Pancreas (tissue), 10 donors: ENCODE results near the gene PALB2. TPM values are rescaled to one million over a fixed set of nuclear protein-coding genes. Genes with fewer than 3 reads are reported as not detected.

Source experiments
- ATAC-seq, 4 donors: fragments of 200-7000 bp; cut with Tn5 transposase; one replicate each; pipeline versions ENCODE4 v1.8.0 to v1.9.1; 2020; ENCODE audit warnings: mild to moderate bottlenecking in 4 of 4, moderate library complexity in 4 of 4
- DNase-seq, 6 donors: peaks; one replicate each; pipeline ENCODE4 v3.0.0-alpha.2; 2020
- FAIRE-seq: peaks from 2 replicates; lab custom pipeline; 2012; peaks lifted over from hg19 to GRCh38; lab: Jason Lieb, UNC
- H3K27ac ChIP-seq, 4 donors: fragments of 200-600 bp; sonication (generic); 1 replicate in 3 of 4; 2 replicates in 1 of 4; pipeline versions ENCODE4 v1.5.0 to v1.8.0; 2020
- H3K27me3 ChIP-seq, 4 donors: fragments of 200-600 bp; one replicate each; pipeline ENCODE4 v1.8.0; 2021
- H3K36me3 ChIP-seq, 3 donors: fragments of 200-600 bp; sonication (generic) in 1 of 3; one replicate each; pipeline versions ENCODE4 v1.5.0 to v1.8.0; 2020 to 2021
- H3K4me1 ChIP-seq, 3 donors: fragments of 200-600 bp; one replicate each; pipeline ENCODE4 v1.8.0; 2021
- H3K4me3 ChIP-seq, 4 donors: fragments of 200-600 bp; sonication (generic) in 2 of 4; one replicate each; pipeline versions ENCODE4 v1.5.0 to v1.8.0; 2020 to 2021
- H3K9me3 ChIP-seq, 4 donors: fragments of 200-600 bp; one replicate each; pipeline ENCODE4 v1.8.0; 2021
- WGBS, 2 donors: extraction: QIAGEN DNeasy Blood & Tissue Kit; methylation state at CpG; one replicate each; pipeline ENCODE4 v1.1.7; 2013; 5-methylcytosine and 5-hydroxymethylcytosine counted together
- intact Hi-C, 3 donors: fragments of 100-400 bp; cut with DNase I; formaldehyde crosslinking; loops; one replicate each; pipeline versions ENCODE4 v1.11.1 to v1.14.2; 2022
- polyA plus RNA-seq, 2 donors: library from polyadenylated mRNA; stranded (reverse); fragments of 200-250 nt; gene quantifications; one replicate each; pipeline ENCODE4 v1.2.3, GENCODE V29; 2013
- total RNA-seq, 6 donors: library from RNA; stranded (reverse); fragmentation: NEBNext Ultra II Directional in 4 of 6; extraction: Animal tissue kit (Norgen Biotek cat#: 25700) in 4 of 6; gene quantifications; one replicate each; pipeline versions ENCODE4 v1.2.1 to v1.2.4, GENCODE V29; 2021 to 2023
- TF ChIP-seq, protein P1 (sequence below), 4 donors: fragments of 200-600 bp; sonication (generic) in 3 of 4; IDR thresholded peaks; one replicate each; pipeline versions ENCODE4 v1.5.0 to v1.8.0; 2021; ENCODE audit warnings: antibody characterized with exemption in 4 of 4
- donor health status: healthy with polysubstance abuse.
- donor health status: DM: no; HTN: no; CAD: no; lungs with moderate emphysema.
- donor health status: DM: no; HTN: no; CAD: no.
- donor health status: control.
- donor health status: control.
- donor health status: Bipolar disorder and iron deficiency.
- donor health status: DM: yes; HTN: yes; CAD: no.
- donor health status: DM: no; HTN: no; CAD: no.
- donor health status: DM: no; HTN: no; CAD: no.
- donor health status: DM: yes; HTN: yes; CAD: no.

PALB2 gene
- total and polyA plus RNA-seq, 8 donors: 2.3 to 6.8 (median 4.3) TPM

DNA sequence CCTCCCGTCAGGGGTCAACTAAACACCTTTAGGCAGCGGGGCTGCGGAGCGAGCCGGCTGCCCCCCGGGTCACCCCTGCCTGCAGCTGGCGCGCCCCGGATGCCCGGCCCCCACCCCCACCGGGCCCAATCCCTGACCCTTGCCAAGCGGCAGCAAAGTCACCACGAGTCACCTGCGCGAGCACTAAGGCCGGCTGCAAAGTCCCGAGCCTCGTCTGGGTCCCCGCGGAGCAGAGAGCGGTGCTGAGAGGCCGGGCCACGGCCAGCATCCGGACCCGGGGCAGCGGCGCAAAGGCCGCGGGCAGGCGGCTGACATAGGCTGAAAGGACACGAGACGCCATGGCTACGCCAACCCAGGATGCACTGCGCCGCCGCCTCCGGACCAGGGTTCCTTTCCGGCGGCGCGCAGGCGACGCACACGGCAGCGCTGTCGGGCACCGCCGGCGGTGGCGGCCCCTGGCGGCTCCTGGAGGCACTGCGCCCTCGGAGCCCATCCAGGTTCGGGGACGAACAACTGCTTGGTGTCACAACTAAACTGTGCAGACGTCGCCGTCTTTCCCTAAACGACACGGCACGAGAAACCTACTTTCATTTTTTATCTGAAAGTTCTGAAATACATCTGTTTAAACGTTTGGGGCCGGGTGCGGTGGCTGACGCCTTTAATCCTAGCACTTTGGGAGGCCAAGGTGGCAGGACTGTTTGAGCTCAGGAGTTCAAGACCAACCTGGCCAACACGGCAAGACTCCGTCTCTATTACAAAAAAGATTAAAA lies 45.0 kb downstream of the PALB2 start, which contains the start of gene NDUFAB1:
Gene NDUFAB1, minus strand, starts transcription at position 366 of the 770 bp plus-strand sequence. Its CDS starts 26 bp downstream, at position 340.
- H3K27me3 ChIP-seq: no peaks in the 10 kb centered on the region
- intact Hi-C loops: no loop called here
- H3K4me3 ChIP-seq: peak within 1 kb of the TSS; percentile 80 to 99 (median 87)
- TF ChIP-seq, protein P1, sequence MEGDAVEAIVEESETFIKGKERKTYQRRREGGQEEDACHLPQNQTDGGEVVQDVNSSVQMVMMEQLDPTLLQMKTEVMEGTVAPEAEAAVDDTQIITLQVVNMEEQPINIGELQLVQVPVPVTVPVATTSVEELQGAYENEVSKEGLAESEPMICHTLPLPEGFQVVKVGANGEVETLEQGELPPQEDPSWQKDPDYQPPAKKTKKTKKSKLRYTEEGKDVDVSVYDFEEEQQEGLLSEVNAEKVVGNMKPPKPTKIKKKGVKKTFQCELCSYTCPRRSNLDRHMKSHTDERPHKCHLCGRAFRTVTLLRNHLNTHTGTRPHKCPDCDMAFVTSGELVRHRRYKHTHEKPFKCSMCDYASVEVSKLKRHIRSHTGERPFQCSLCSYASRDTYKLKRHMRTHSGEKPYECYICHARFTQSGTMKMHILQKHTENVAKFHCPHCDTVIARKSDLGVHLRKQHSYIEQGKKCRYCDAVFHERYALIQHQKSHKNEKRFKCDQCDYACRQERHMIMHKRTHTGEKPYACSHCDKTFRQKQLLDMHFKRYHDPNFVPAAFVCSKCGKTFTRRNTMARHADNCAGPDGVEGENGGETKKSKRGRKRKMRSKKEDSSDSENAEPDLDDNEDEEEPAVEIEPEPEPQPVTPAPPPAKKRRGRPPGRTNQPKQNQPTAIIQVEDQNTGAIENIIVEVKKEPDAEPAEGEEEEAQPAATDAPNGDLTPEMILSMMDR (IDR thresholded peaks at IDR 0.05): peak; percentile 100
- DNase-seq (peak; percentile 87 to 99 (median 92)), ATAC-seq (peak; percentile 99 to 100 (median 100)), FAIRE-seq (no peak)
- no peaks in the 10 kb centered on the region for H3K9me3 ChIP-seq
- H3K36me3 ChIP-seq: peaks cover 0 to 7% (median 0%) of the 10 kb centered on the region in 3 donors
- 1% methylated on average over 59 to 67 of the region's 67 CpGs for WGBS, 2 donors
- peaks cover 7 to 11% (median 7%) of the 10 kb centered on the region in 3 donors for H3K4me1 ChIP-seq
- H3K27ac ChIP-seq: peak within 1 kb of the TSS; percentile 27 to 47 (median 36)

DNA sequence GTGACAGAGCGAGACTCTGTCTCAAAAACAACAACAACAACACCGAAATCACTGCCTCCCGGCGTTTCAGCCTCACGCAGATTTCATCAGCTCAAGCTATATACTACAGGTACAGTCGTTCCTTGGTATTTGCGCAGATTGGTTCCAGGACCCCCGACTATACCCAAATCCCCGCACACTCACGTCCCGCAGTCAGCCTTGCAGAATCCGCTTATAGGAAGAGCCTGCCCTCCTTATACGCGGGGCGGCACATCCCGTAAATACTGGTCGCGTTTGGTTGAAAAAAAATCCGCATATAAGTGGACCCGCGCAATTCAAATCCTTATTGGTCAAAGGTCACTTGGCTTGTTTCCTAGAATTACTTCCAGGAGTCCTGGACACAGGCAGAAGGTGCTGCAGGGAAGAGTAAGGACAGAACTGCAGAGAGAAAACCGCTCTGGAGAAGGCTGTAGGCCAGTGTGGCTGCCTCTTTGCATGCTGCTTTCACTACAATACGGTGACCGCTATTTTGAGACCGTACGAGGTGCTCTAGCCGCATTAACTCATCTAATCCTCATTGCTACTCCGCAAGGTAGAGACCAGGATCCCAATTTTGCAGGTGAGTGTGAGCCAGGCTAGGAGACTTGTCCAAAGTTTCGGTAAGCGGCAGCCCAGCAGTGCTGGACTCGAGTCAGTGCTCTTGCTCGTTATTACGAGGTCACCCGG lies 45.7 kb downstream of the PALB2 start:
- FAIRE-seq (no peak), DNase-seq (no peak), ATAC-seq (peak; percentile 10 to 42 (median 22))
- Histone ChIP-seq H3K4me1 (peaks cover 7 to 11% (median 7%) of the 10 kb centered on the region in 3 donors), H3K4me3 (peak overlapping the region; percentile 80 to 99 (median 87)), H3K27ac (peak overlapping the region; percentile 27 to 47 (median 36)), H3K36me3 (peaks cover 0 to 13% (median 0%) of the 10 kb centered on the region in 3 donors), H3K27me3 (no peaks in the 10 kb centered on the region), H3K9me3 (no peaks in the 10 kb centered on the region)
- intact Hi-C loops: no loop called here
- TF ChIP-seq, protein P1 (IDR thresholded peaks at IDR 0.05): no peak
- WGBS, 2 donors: 13% methylated on average over 34 of the region's 34 CpGs

DNA sequence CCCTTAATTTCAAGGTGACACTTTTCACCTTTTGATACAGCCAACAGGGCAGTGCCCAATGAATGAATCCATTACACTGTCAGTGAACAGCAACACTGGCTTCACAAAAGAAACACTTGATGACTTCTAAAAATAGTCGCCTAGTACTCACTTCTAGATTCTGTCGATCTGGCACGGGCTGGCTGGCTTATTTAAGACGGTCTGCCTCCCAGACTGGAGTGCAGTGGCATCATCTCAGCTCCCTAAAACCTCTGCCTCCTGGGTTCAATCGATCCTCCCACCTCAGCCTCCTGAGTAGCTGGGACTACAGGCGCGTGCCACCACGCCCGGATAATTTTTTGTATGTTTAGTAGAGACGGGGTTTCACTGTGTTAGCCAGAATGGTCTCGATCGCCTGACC lies 46.9 kb downstream of the PALB2 start:
- intact Hi-C loops: no loop called here
- H3K36me3 ChIP-seq: peaks cover 0 to 20% (median 5%) of the 10 kb centered on the region in 3 donors
- TF ChIP-seq, protein P1 (IDR thresholded peaks at IDR 0.05): no peak
- peaks cover 7 to 11% (median 7%) of the 10 kb centered on the region in 3 donors for H3K4me1 ChIP-seq
- FAIRE-seq: no peak
- H3K27ac ChIP-seq: no peak overlapping the region
- ATAC-seq: no peak
- WGBS, 2 donors: 94 to 96% methylated on average over 12 of the region's 12 CpGs
- no peaks in the 10 kb centered on the region for H3K27me3 ChIP-seq
- no peaks in the 10 kb centered on the region for H3K9me3 ChIP-seq
- no peak overlapping the region for H3K4me3 ChIP-seq
- DNase-seq: no peak

DNA sequence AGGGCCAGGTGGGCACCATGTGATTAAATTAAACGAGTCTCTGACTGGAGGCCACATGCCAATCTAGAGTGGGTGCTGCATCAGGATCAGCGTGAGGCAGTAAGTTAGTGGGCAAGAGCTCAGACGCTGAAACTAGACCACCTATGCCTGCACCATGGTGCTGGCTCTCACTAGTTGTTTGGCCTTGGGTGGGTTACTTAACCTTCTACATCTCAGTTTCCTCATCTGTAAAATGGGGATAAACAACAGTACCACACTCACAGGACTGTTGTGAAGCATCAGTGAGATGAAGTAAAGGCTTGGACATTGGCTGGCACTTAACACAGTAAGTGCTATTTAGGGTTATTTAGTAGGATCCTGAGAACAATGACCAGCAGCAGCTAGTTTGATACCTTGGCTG lies 50.9 kb downstream of the PALB2 start:
- TF ChIP-seq, protein P1 (IDR thresholded peaks at IDR 0.05): no peak
- Histone ChIP-seq H3K27ac (no peak overlapping the region), H3K36me3 (peaks cover 3 to 43% (median 5%) of the 10 kb centered on the region in 3 donors), H3K27me3 (no peaks in the 10 kb centered on the region), H3K4me3 (no peak overlapping the region), H3K9me3 (no peaks in the 10 kb centered on the region), H3K4me1 (peaks cover 5 to 10% (median 6%) of the 10 kb centered on the region in 3 donors)
- no peak for FAIRE-seq
- 96 to 97% methylated on average over 3 of the region's 3 CpGs for WGBS, 2 donors
- ATAC-seq: no peak
- intact Hi-C loops: no loop called here
- no peak for DNase-seq
